Stomach smooth muscle (tissue), 2 donors: ENCODE measurements around the gene KPNA1.

ENCODE experiments used
- H3K27ac ChIP-seq: one replicate; pipeline ENCODE4 v1.7.0; 2013; ENCODE audit warnings: mild to moderate bottlenecking, low read length, inconsistent platforms
- H3K27me3 ChIP-seq, 2 donors: one replicate each; pipeline ENCODE4 v1.7.0; 2013; ENCODE audit warnings: low read length in 2 of 2; ENCODE audit not compliant: insufficient read depth in 2 of 2, control insufficient read depth in 1 of 2
- H3K36me3 ChIP-seq, 2 donors: one replicate each; pipeline ENCODE4 v1.7.0; 2013; ENCODE audit warnings: low read length in 2 of 2; ENCODE audit not compliant: control insufficient read depth in 2 of 2, insufficient read depth in 2 of 2
- H3K4me1 ChIP-seq: one replicate; pipeline ENCODE4 v1.7.0; 2013; ENCODE audit warnings: low read length; ENCODE audit not compliant: control insufficient read depth, insufficient read depth
- H3K4me3 ChIP-seq, 2 donors: one replicate each; pipeline ENCODE4 v1.7.0; 2013; ENCODE audit warnings: low read length in 2 of 2
- H3K9ac ChIP-seq, 2 donors: one replicate each; pipeline ENCODE4 v1.7.0; 2013; ENCODE audit warnings: low read length in 2 of 2, mild to moderate bottlenecking in 1 of 2
- H3K9me3 ChIP-seq, 2 donors: one replicate each; pipeline ENCODE4 v1.7.0; 2013; ENCODE audit warnings: low read length in 2 of 2; ENCODE audit not compliant: control insufficient read depth in 2 of 2
- donor health status: healthy.
- donor health status: Pancreatic carcinoma.

The KPNA1 gene

GRCh38 chr3:122416966-122417365 is 97.8 kb downstream of the KPNA1 start:
- H3K4me3 ChIP-seq = peak overlapping the region; percentile 95 to 98
- H3K36me3 ChIP-seq = peaks cover 4 to 7% of the 10 kb centered on the region in 2 donors
- peak overlapping the region; percentile 83 for H3K27ac ChIP-seq
- no peaks in the 10 kb centered on the region for H3K27me3 ChIP-seq
- peak overlapping the region; percentile 83 to 97 for H3K9ac ChIP-seq
- no peaks in the 10 kb centered on the region for H3K9me3 ChIP-seq
- H3K4me1 ChIP-seq = peaks cover 17% of the 10 kb centered on the region

GRCh38 chr3:122415762-122416654 is 98.7 kb downstream of the KPNA1 start, which contains the start of gene WDR5B:
Gene WDR5B, minus strand, starts transcription at chr3:122416062. Its CDS starts 534 bp downstream, at chr3:122415528.
- Histone ChIP-seq H3K4me3 (peak within 1 kb of the TSS; percentile 95 to 98), H3K9ac (peak within 1 kb of the TSS; percentile 83 to 97), H3K4me1 (peaks cover 17% of the 10 kb centered on the region), H3K27me3 (no peaks in the 10 kb centered on the region), H3K9me3 (no peaks in the 10 kb centered on the region), H3K36me3 (peaks cover under 1 to 7% of the 10 kb centered on the region in 2 donors), H3K27ac (peak within 1 kb of the TSS; percentile 83)

- H3K9ac ChIP-seq = peak overlapping the region; percentile 83 to 97
- H3K36me3 ChIP-seq = peaks cover 6 to 13% of the 10 kb centered on the region in 2 donors
- no peaks in the 10 kb centered on the region for H3K27me3 ChIP-seq
- H3K27ac ChIP-seq = peak overlapping the region; percentile 83
- no peaks in the 10 kb centered on the region for H3K9me3 ChIP-seq
- peaks cover 17% of the 10 kb centered on the region for H3K4me1 ChIP-seq
- H3K4me3 ChIP-seq = peak overlapping the region; percentile 95 to 98
Observed at GRCh38 chr3:122415104-122415744, 99.5 kb downstream of the KPNA1 start.

- no peaks in the 10 kb centered on the region for H3K27me3 ChIP-seq
- H3K9me3 ChIP-seq = no peaks in the 10 kb centered on the region
- no peak overlapping the region for H3K27ac ChIP-seq
- peaks cover 13 to 21% of the 10 kb centered on the region in 2 donors for H3K36me3 ChIP-seq
- H3K4me3 ChIP-seq = no peak overlapping the region
- peaks cover 17% of the 10 kb centered on the region for H3K4me1 ChIP-seq
- H3K9ac ChIP-seq = no peak overlapping the region
Observed at GRCh38 chr3:122414391-122414790, 100.3 kb downstream of the KPNA1 start.

GRCh38 chr3:122410639-122411038 is 104.1 kb downstream of the KPNA1 start:
- no peaks in the 10 kb centered on the region for H3K27me3 ChIP-seq
- H3K36me3 ChIP-seq = peaks cover 37 to 41% of the 10 kb centered on the region in 2 donors
- no peak overlapping the region for H3K4me3 ChIP-seq
- peaks cover 9% of the 10 kb centered on the region for H3K4me1 ChIP-seq
- no peaks in the 10 kb centered on the region for H3K9me3 ChIP-seq
- H3K27ac ChIP-seq = no peak overlapping the region
- H3K9ac ChIP-seq = no peak overlapping the region

- peaks cover 39 to 41% of the 10 kb centered on the region in 2 donors for H3K36me3 ChIP-seq
Observed at GRCh38 chr3:122410111-122410510, 104.6 kb downstream of the KPNA1 start.

GRCh38 chr3:122409446-122409845 is 105.3 kb downstream of the KPNA1 start:
- H3K4me3 ChIP-seq = no peak overlapping the region
- H3K36me3 ChIP-seq = peaks cover 44 to 46% of the 10 kb centered on the region in 2 donors
- H3K4me1 ChIP-seq = no peaks in the 10 kb centered on the region
- H3K27me3 ChIP-seq = no peaks in the 10 kb centered on the region
- no peak overlapping the region for H3K9ac ChIP-seq
- no peak overlapping the region for H3K27ac ChIP-seq
- H3K9me3 ChIP-seq = no peaks in the 10 kb centered on the region

More at GRCh38 chr3:122410111-122410510, 104.6 kb downstream of the KPNA1 start:
- Histone ChIP-seq H3K27me3 (no peaks in the 10 kb centered on the region), H3K4me1 (peaks cover 5% of the 10 kb centered on the region), H3K9ac (no peak overlapping the region), H3K4me3 (no peak overlapping the region), H3K27ac (no peak overlapping the region), H3K9me3 (no peaks in the 10 kb centered on the region)

GRCh38 chr3:122407946-122408345 is 106.8 kb downstream of the KPNA1 start:
- Histone ChIP-seq H3K4me3 (no peak overlapping the region), H3K4me1 (no peaks in the 10 kb centered on the region), H3K27me3 (no peaks in the 10 kb centered on the region), H3K9ac (no peak overlapping the region), H3K27ac (no peak overlapping the region), H3K36me3 (peaks cover 52 to 55% of the 10 kb centered on the region in 2 donors), H3K9me3 (no peaks in the 10 kb centered on the region)

- Histone ChIP-seq H3K9me3 (no peaks in the 10 kb centered on the region), H3K36me3 (peaks cover 52 to 58% of the 10 kb centered on the region in 2 donors), H3K27me3 (no peaks in the 10 kb centered on the region), H3K9ac (no peak overlapping the region), H3K4me3 (no peak overlapping the region), H3K4me1 (no peaks in the 10 kb centered on the region), H3K27ac (no peak overlapping the region)
Observed at GRCh38 chr3:122406198-122406597, 108.5 kb downstream of the KPNA1 start.

GRCh38 chr3:122405015-122405414 is 109.7 kb downstream of the KPNA1 start:
- peaks cover 44 to 52% of the 10 kb centered on the region in 2 donors for H3K36me3 ChIP-seq
- H3K9ac ChIP-seq = no peak overlapping the region
- H3K9me3 ChIP-seq = no peaks in the 10 kb centered on the region
- no peak overlapping the region for H3K27ac ChIP-seq
- no peak overlapping the region for H3K4me3 ChIP-seq
- H3K27me3 ChIP-seq = no peaks in the 10 kb centered on the region
- no peaks in the 10 kb centered on the region for H3K4me1 ChIP-seq
